H9 (cell line): ENCODE results near the gene DISC1. TPM values are rescaled to one million over a fixed set of nuclear protein-coding genes. Genes with fewer than 3 reads are reported as not detected.

Experiments
- DNase-seq: peaks from one replicate; pipeline ENCODE4 v3.0.0-alpha.2; 2017
- H2AFZ ChIP-seq: one replicate; pipeline ENCODE4 v1.6.1; 2013; ENCODE audit warnings: mild to moderate bottlenecking, low read length, control low read depth, moderate library complexity
- H2AK5ac ChIP-seq: 2 replicates; pipeline ENCODE4 v1.6.1; 2013; ENCODE audit warnings: low read length, control low read depth, mixed read lengths; ENCODE audit not compliant: insufficient read length
- H2BK120ac ChIP-seq: one replicate; pipeline ENCODE4 v1.6.1; 2013; ENCODE audit warnings: low read depth, mild to moderate bottlenecking, low read length, control low read depth, inconsistent platforms; ENCODE audit not compliant: poor library complexity, severe bottlenecking
- H2BK12ac ChIP-seq: 2 replicates; pipeline ENCODE4 v1.6.1; 2013; ENCODE audit warnings: low read length, control low read depth, mixed read lengths, low read depth; ENCODE audit not compliant: insufficient read length
- H2BK15ac ChIP-seq: 2 replicates; pipeline ENCODE4 v1.6.1; 2013; ENCODE audit warnings: low read depth, low read length, control low read depth
- H2BK20ac ChIP-seq: one replicate; pipeline ENCODE4 v1.6.1; 2013; ENCODE audit warnings: low read depth, mild to moderate bottlenecking, low read length, control low read depth, inconsistent platforms; ENCODE audit not compliant: poor library complexity, severe bottlenecking
- H2BK5ac ChIP-seq: 2 replicates; pipeline ENCODE4 v1.6.1; 2013; ENCODE audit warnings: low read length, control low read depth, mixed read lengths; ENCODE audit not compliant: insufficient read length
- H3K14ac ChIP-seq: 2 replicates; pipeline ENCODE4 v1.6.1; 2013; ENCODE audit warnings: low read length, control low read depth; ENCODE audit not compliant: insufficient read depth
- H3K18ac ChIP-seq: 2 replicates; pipeline ENCODE4 v1.6.1; 2013; ENCODE audit warnings: low read depth, mild to moderate bottlenecking, mixed read lengths, low read length, control low read depth; ENCODE audit not compliant: insufficient read length
- H3K23ac ChIP-seq: 2 replicates; pipeline ENCODE4 v1.6.1; 2013; ENCODE audit warnings: low read length, control low read depth, mixed read lengths, low read depth; ENCODE audit not compliant: insufficient read length
- H3K23me2 ChIP-seq: 2 replicates; pipeline ENCODE4 v1.6.1; 2013; ENCODE audit warnings: low read depth, mild to moderate bottlenecking, mixed read lengths, low read length, control low read depth; ENCODE audit not compliant: insufficient read length, poor library complexity, severe bottlenecking
- H3K27ac ChIP-seq: 2 replicates; pipeline ENCODE4 v1.5.1; 2013; ENCODE audit warnings: low read length, control low read depth, mixed read lengths, low read depth; ENCODE audit not compliant: insufficient read length
- H3K27me3 ChIP-seq: 2 replicates; pipeline ENCODE4 v1.6.1; 2013; ENCODE audit warnings: low read length, control low read depth, inconsistent platforms; ENCODE audit not compliant: insufficient read depth
- H3K4ac ChIP-seq: 2 replicates; pipeline ENCODE4 v1.6.1; 2013; ENCODE audit warnings: low read depth, mild to moderate bottlenecking, control low read depth, inconsistent platforms, low read length, moderate library complexity
- H3K4me1 ChIP-seq: 2 replicates; pipeline ENCODE4 v1.6.1; 2013; ENCODE audit warnings: low read length, control low read depth, inconsistent platforms; ENCODE audit not compliant: insufficient read depth
- H3K4me2 ChIP-seq: 2 replicates; pipeline ENCODE4 v1.6.1; 2013; ENCODE audit warnings: low read length, control low read depth, mixed read lengths; ENCODE audit not compliant: insufficient read length, insufficient read depth
- H3K56ac ChIP-seq: 2 replicates; pipeline ENCODE4 v1.6.1; 2013; ENCODE audit warnings: low read depth, mild to moderate bottlenecking, mixed read lengths, low read length, control low read depth; ENCODE audit not compliant: insufficient read length
- H3K79me1 ChIP-seq: 2 replicates; pipeline ENCODE4 v1.6.1; 2013; ENCODE audit warnings: low read depth, mild to moderate bottlenecking, moderate library complexity, low read length, control low read depth, inconsistent platforms; ENCODE audit not compliant: insufficient read depth, poor library complexity, severe bottlenecking
- H3K79me2 ChIP-seq: 2 replicates; pipeline ENCODE4 v1.6.1; 2013; ENCODE audit warnings: low read length, control low read depth, inconsistent platforms; ENCODE audit not compliant: insufficient read depth
- H3K9ac ChIP-seq: 2 replicates; pipeline ENCODE4 v1.6.1; 2013; ENCODE audit warnings: low read length, control low read depth, mixed read lengths; ENCODE audit not compliant: insufficient read length; ENCODE audit errors: extremely low read depth
- H3K9me3 ChIP-seq: one replicate; pipeline ENCODE4 v1.6.1; 2013; ENCODE audit warnings: low read depth, low read length, inconsistent platforms; ENCODE audit not compliant: control insufficient read depth
- H3T11ph ChIP-seq: one replicate; pipeline ENCODE4 v1.6.1; 2013; ENCODE audit warnings: mild to moderate bottlenecking, low read length, control low read depth, inconsistent platforms
- H4K20me1 ChIP-seq: one replicate; pipeline ENCODE4 v1.6.1; 2013; ENCODE audit not compliant: control insufficient read depth, insufficient read length, insufficient read depth
- H4K5ac ChIP-seq: 2 replicates; pipeline ENCODE4 v1.6.1; 2013; ENCODE audit warnings: low read depth, mild to moderate bottlenecking, mixed read lengths, low read length, control low read depth; ENCODE audit not compliant: insufficient read length
- H4K8ac ChIP-seq: replicated peaks from 2 replicates; pipeline ENCODE4 v1.6.1; 2013; ENCODE audit warnings: low read length, control low read depth, mixed read lengths, low read depth; ENCODE audit not compliant: insufficient read length
- H4K91ac ChIP-seq: 2 replicates; pipeline ENCODE4 v1.6.1; 2013; ENCODE audit warnings: low read depth, mild to moderate bottlenecking, moderate library complexity, mixed read lengths, low read length, control low read depth; ENCODE audit not compliant: insufficient read length
- H3K27ac Mint-ChIP-seq, 3 experiments: 2 replicates in 2 of 3; 3 replicates in 1 of 3; pipeline ENCODE4 v1.8.0; 2020 to 2021; ENCODE audit warnings: mixed read lengths in 3 of 3, mild to moderate bottlenecking in 1 of 3, moderate library complexity in 1 of 3
- H3K27me3 Mint-ChIP-seq: 2 replicates; pipeline ENCODE4 v1.8.0; 2021; ENCODE audit warnings: low read depth, mild to moderate bottlenecking, moderate library complexity, mixed read lengths
- H3K36me3 Mint-ChIP-seq, 3 experiments: 2 replicates in 2 of 3; 3 replicates in 1 of 3; pipeline ENCODE4 v1.8.0; 2020 to 2021; ENCODE audit warnings: low read depth in 3 of 3, mixed read lengths in 3 of 3; ENCODE audit not compliant: insufficient read depth in 1 of 3
- H3K4me1 Mint-ChIP-seq, 2 experiments: 2 replicates each; pipeline ENCODE4 v1.8.0; 2020; ENCODE audit warnings: mixed read lengths in 2 of 2
- H3K4me3 Mint-ChIP-seq, 2 experiments: 2 replicates in 1 of 2; 3 replicates in 1 of 2; pipeline ENCODE4 v1.8.0; 2020 to 2021; ENCODE audit warnings: mild to moderate bottlenecking in 2 of 2, mixed read lengths in 2 of 2, moderate library complexity in 1 of 2
- H3K9me3 Mint-ChIP-seq, 2 experiments: 2 replicates in 1 of 2; 3 replicates in 1 of 2; pipeline ENCODE4 v1.8.0; 2020; ENCODE audit warnings: mild to moderate bottlenecking in 2 of 2, mixed read lengths in 2 of 2, moderate library complexity in 1 of 2
- WGBS: extraction: QIAGEN DNeasy Blood & Tissue Kit; methylation state at CpG from one replicate; pipeline ENCODE4 v1.1.7; 2013; ENCODE audit warnings: missing lambda C conversion rate, low lambda C conversion rate, mixed read lengths; ENCODE audit not compliant: insufficient read length; ENCODE audit errors: extremely low coverage; 5-methylcytosine and 5-hydroxymethylcytosine counted together
- total RNA-seq: library from RNA; stranded (reverse); gene quantifications from 2 replicates; pipeline ENCODE4 v1.2.1, GENCODE V29; 2021
- TF ChIP-seq, protein P1 (sequence below): fragments of 200-600 bp; sonication (generic); conservative IDR thresholded peaks from 3 replicates; pipeline ENCODE4 v1.8.0; 2021; ENCODE audit warnings: antibody characterized with exemption, mild to moderate bottlenecking

Gene DISC1
- total RNA-seq, 1 experiment from 2014 or later = 2.5 TPM

DNA sequence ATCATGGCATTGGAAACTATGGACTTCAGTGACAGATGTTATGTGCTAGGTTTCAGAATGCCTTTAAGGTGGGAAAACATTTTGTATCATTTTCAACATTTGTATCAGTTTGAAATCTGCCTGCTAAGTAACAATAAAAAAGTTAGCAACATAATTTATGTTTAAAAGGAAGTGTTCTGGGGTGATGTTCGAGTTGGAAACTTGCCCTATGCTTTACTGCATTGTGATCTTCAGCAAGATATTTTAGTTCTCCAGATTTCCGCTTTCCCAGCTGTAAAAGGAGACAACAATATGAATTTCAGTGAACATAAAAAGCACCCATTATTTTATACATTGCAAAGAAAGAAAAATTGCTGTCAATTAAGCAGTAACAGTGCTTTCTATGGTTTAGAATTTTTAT is 187.4 kb downstream of the DISC1 start:
- no peaks in the 10 kb centered on the region for H3K79me1 ChIP-seq
- no peak overlapping the region for H3K56ac ChIP-seq
- no peak overlapping the region for H2AK5ac ChIP-seq
- no peak for DNase-seq
- H2BK20ac ChIP-seq = no peak overlapping the region
- H4K8ac ChIP-seq = no peak overlapping the region
- H3K27ac ChIP-seq = no peak overlapping the region
- no peaks in the 10 kb centered on the region for H3K23me2 ChIP-seq
- WGBS = no CpG with 5 or more reads among the region's 2 CpGs
- Mint-ChIP-seq H3K27me3 (peaks cover 6% of the 10 kb centered on the region; the same call in 1 of the 2 replicates), H3K27ac (no peak overlapping the region), H3K9me3 (peaks cover 0 to 3% of the 10 kb centered on the region in 2 experiments; a peak in 1 of 5 replicates), H3K4me3 (no peak overlapping the region), H3K4me1 (no peaks in the 10 kb centered on the region), H3K36me3 (peaks cover 0 to 2% (median 2%) of the 10 kb centered on the region in 3 experiments; a peak in 3 of 7 replicates)
- H3K27me3 ChIP-seq = no peaks in the 10 kb centered on the region
- no peak overlapping the region for H3K4me2 ChIP-seq
- H3K9ac ChIP-seq = no peak overlapping the region
- H3K23ac ChIP-seq = no peak overlapping the region
- H2BK15ac ChIP-seq = no peak overlapping the region
- no peaks in the 10 kb centered on the region for H4K20me1 ChIP-seq
- H4K91ac ChIP-seq = no peak overlapping the region
- H2AFZ ChIP-seq = no peak overlapping the region
- TF ChIP-seq, protein P1, sequence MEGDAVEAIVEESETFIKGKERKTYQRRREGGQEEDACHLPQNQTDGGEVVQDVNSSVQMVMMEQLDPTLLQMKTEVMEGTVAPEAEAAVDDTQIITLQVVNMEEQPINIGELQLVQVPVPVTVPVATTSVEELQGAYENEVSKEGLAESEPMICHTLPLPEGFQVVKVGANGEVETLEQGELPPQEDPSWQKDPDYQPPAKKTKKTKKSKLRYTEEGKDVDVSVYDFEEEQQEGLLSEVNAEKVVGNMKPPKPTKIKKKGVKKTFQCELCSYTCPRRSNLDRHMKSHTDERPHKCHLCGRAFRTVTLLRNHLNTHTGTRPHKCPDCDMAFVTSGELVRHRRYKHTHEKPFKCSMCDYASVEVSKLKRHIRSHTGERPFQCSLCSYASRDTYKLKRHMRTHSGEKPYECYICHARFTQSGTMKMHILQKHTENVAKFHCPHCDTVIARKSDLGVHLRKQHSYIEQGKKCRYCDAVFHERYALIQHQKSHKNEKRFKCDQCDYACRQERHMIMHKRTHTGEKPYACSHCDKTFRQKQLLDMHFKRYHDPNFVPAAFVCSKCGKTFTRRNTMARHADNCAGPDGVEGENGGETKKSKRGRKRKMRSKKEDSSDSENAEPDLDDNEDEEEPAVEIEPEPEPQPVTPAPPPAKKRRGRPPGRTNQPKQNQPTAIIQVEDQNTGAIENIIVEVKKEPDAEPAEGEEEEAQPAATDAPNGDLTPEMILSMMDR = no peak
- H3K79me2 ChIP-seq = no peaks in the 10 kb centered on the region
- H4K5ac ChIP-seq = no peak overlapping the region
- H3K9me3 ChIP-seq = no peaks in the 10 kb centered on the region
- no peak overlapping the region for H3K18ac ChIP-seq
- H2BK5ac ChIP-seq = no peak overlapping the region
- H2BK12ac ChIP-seq = no peak overlapping the region
- H3K4ac ChIP-seq = no peak overlapping the region
- no peaks in the 10 kb centered on the region for H3K4me1 ChIP-seq
- H2BK120ac ChIP-seq = no peak overlapping the region
- H3T11ph ChIP-seq = no peak overlapping the region
- H3K14ac ChIP-seq = no peak overlapping the region
